Measurements from ENCODE around the gene COX7A1.

The COX7A1 gene

DNA sequence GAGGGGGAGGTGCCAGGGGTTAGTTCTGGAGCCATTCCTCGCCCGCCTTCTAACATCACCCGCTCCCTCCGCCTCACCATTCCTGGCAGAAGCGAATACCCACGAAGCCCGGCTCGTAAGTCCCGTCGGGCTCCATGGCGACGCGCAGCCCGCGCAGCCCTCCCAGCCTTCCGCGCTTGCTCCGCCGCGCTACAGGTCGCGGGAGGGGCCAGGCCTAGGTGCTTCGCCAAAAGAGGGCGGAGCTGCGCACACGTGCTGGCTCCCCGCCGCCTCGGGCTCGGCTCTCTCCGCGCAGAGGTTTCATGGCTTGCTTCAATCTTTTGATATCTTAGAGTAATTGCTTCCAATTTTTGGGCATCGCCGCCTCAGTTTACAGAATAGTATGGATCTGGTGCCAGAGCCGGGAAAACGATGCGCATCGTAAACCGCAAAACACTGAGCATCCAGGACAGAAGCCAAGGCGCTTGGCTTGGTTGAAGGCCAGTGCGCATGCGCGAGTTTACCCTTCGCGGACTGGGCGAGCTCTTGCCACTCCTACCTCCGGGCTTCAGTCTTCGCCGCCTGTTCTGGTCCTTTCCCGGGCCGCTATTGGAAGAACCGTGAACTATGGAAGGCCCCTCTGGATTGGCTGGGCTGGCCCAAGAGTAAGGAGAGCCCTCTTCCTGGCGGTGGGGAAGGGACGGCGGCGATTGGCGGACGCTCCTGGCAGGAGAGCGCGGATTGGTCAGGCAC lies 37.4 kb downstream of the COX7A1 start, which contains the start of gene POLR2I:
Gene POLR2I, minus strand, starts transcription at position 155 of the 732 bp plus-strand sequence. Its CDS starts 19 bp downstream, at position 136.
- POLR2A ChIA-PET, result interaction anchor here (0.5 to 0.6 kb wide), 2 partner anchors 81 to 133 kb away, joined by 3 to 7 read pairs; no protein-coding TSS in a partner anchor

DNA sequence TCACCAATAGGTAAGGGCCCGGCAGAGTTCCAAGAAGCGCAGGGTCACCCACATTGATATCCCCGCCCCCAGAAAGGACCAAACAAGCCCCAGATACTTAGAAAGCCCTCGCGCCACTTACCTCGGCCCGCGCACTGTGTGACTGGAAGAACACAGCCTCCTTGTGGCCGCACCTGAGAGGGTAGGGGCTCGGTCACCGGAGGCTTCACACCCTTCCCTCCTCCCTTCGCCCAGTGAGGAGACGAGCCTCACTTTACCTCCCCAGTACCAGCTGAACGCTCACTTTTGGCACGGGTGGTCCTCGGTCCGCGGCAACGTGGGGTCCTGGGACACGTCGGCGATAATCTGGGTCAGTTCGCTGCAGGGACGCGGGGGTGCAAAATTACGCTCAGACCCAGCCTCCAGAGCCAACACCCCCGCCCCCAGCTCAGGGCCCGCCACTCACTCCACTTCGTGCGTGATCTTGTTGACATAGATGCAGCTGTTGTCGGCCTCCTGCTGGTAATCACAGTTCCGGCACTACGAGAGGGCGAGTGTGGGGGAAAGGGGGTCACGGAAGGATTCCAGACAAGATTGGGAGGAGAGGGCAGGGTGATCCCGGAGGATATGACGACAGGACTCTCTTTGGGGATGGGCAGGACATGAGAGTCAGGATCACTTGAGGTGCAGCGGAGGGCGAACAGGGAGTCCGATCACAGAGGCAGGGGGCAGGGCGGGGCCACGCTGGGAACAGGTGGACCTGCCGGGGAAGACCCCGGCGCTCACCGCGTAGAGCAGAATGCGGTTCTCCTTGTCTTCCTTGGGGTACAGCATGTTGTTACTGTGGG lies 38.1 kb downstream of the COX7A1 start:
- ChIA-PET CTCF (interaction anchor here (1.1 to 6.1 kb wide), 3 partner anchors 13 to 55 kb away, joined by 3 to 43 read pairs (median 4); no protein-coding TSS in a partner anchor), POLR2A (no interaction called here)
- no peak for DNase-seq (ENCODE audit: extremely low spot score)
- TF ChIP-seq, protein P1, sequence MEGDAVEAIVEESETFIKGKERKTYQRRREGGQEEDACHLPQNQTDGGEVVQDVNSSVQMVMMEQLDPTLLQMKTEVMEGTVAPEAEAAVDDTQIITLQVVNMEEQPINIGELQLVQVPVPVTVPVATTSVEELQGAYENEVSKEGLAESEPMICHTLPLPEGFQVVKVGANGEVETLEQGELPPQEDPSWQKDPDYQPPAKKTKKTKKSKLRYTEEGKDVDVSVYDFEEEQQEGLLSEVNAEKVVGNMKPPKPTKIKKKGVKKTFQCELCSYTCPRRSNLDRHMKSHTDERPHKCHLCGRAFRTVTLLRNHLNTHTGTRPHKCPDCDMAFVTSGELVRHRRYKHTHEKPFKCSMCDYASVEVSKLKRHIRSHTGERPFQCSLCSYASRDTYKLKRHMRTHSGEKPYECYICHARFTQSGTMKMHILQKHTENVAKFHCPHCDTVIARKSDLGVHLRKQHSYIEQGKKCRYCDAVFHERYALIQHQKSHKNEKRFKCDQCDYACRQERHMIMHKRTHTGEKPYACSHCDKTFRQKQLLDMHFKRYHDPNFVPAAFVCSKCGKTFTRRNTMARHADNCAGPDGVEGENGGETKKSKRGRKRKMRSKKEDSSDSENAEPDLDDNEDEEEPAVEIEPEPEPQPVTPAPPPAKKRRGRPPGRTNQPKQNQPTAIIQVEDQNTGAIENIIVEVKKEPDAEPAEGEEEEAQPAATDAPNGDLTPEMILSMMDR (IDR thresholded peaks at IDR 0.05; ENCODE audit: control extremely low read depth, extremely low read depth, low read depth, missing control alignments), result peak; percentile 14

More for the DNA sequence above, 37.4 kb downstream of the COX7A1 start, which contains the start of gene POLR2I:
- TF ChIP-seq, protein P1 (IDR thresholded peaks at IDR 0.05; ENCODE audit: control extremely low read depth, extremely low read depth, low read depth, missing control alignments), result no peak
- DNase-seq (ENCODE audit: extremely low spot score), result peak; percentile 98
- CTCF ChIA-PET, result interaction anchor here (0.7 to 6.1 kb wide), 5 partner anchors 8 to 56 kb away, joined by 3 to 43 read pairs (median 4); no protein-coding TSS in a partner anchor

DNA sequence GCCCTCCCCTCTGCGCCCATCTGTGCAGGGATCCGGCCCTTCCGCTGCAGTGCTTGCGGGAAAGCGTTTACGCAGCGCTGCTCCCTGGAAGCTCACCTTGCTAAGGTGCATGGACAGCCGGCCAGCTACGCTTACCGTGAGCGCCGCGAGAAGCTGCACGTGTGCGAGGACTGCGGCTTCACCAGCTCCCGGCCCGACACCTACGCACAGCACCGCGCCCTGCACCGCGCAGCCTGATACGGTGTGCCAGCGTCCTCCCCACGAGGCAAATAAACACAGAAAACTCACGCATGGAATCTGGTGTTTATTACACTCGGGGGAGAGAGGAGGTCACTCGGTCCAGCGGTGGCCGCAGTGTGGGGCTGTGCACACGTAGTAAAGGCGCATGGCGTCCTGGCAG lies 38.8 kb downstream of the COX7A1 start:
- TF ChIP-seq, protein P1 (IDR thresholded peaks at IDR 0.05; ENCODE audit: control extremely low read depth, extremely low read depth, low read depth, missing control alignments), result no peak
- POLR2A ChIA-PET, result no interaction called here
- no peak for DNase-seq (ENCODE audit: extremely low spot score)
- CTCF ChIA-PET, result interaction anchor here (0.8 kb wide), 1 partner anchor 52 kb away, joined by 4 read pairs; no protein-coding TSS in a partner anchor

DNA sequence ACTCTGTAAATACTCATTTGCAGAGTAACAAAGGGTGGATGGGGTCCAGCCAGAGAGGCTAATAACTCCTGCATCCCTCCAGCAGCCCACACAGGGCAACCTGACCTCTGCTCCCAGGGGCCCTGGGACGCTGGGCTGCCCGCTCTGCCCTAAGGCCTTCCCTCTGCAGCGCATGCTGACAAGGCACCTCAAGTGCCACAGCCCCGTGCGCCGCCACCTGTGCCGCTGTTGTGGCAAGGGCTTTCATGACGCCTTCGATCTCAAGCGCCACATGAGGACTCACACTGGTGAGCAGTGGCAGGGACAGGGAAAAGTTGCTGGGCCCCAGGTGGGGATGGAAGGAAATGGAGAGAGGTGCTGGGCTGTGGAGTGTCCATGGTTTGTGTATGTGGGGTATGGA lies 39.6 kb downstream of the COX7A1 start:
- ChIA-PET CTCF (interaction anchor here (0.8 kb wide), 1 partner anchor 51 kb away, joined by 4 read pairs; no protein-coding TSS in a partner anchor), POLR2A (no interaction called here)
- DNase-seq (ENCODE audit: extremely low spot score), result no peak
- TF ChIP-seq, protein P1 (IDR thresholded peaks at IDR 0.05; ENCODE audit: control extremely low read depth, extremely low read depth, low read depth, missing control alignments), result no peak

DNA sequence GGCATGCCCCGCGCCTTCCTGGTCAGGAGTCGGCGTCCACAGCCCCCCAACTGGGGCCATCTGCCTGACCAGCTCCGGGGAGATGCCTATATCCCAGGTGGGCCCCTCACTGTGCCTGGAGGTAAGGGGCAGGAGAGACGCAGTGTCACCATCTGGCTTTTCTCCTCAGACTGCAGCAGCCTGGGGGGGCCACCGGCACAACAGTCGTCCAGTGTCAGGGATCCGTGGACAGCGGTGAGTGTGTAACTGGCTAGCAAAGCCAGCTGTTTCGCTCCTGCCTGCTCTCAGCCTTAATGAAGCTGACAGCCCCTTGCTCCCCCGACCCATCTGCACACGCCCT lies 41.1 kb downstream of the COX7A1 start:
- no peak for DNase-seq (ENCODE audit: extremely low spot score)
- CTCF ChIA-PET, result interaction anchor here (1.4 to 1.9 kb wide), 2 partner anchors 16 to 19 kb away, joined by 4 to 5 read pairs; no protein-coding TSS in a partner anchor
- POLR2A ChIA-PET, result no interaction called here
- TF ChIP-seq, protein P1 (IDR thresholded peaks at IDR 0.05; ENCODE audit: control extremely low read depth, extremely low read depth, low read depth, missing control alignments), result no peak

DNA sequence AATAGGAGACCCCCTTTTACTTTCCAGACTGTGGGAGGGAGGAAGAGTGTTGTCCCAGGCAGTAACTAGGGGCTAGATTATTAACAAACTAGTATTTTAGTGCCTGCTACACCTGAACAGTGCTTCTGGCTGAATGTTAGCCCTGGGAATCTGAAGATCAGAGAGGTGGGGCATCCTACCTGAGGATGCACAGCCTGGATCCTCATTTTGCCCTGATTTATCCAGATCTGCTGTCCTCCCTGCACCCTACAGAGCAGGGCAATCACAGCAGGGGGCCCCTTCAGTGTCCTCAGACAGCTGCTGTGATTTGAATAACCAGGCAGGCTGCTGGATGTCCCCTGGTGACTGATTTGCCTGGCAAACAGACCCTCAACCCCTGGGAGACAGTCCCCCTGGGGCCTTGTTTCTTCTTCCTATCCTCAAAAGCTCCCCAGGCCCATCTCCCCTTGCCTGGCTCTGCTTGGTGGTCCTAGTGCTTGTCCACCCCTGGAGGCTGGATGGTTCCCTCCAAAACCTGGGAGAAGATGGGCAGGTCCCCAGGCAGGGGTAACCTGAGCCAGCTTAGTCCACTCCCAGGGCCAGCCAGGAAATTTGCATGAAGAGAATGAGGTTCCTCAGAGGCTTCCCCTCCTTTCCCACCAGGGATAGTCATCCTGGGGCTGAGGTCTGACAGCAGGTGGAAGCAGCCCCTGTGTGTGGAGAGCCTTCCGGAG lies 41.6 kb downstream of the COX7A1 start, which contains the start of gene OVOL3:
Gene OVOL3, plus strand, starts transcription at position 657 of the 713 bp plus-strand sequence. CDS start 60 bp downstream, outside the sequence.
- TF ChIP-seq, protein P1 (IDR thresholded peaks at IDR 0.05; ENCODE audit: control extremely low read depth, extremely low read depth, low read depth, missing control alignments), result no peak
- DNase-seq (ENCODE audit: extremely low spot score), result no peak
- ChIA-PET CTCF (interaction anchor here (1.4 to 1.9 kb wide), 2 partner anchors 17 to 18 kb away, joined by 4 to 5 read pairs; no protein-coding TSS in a partner anchor), POLR2A (no interaction called here)
